CD1c-positive myeloid dendritic cell (primary cell): ENCODE results near the gene ITGA5.

Experiments used
- DNase-seq: peaks from one replicate; pipeline ENCODE4 v3.0.0-alpha.2; 2016; ENCODE audit errors: extremely low spot score

The ITGA5 gene

GRCh38 chr12:54389134-54389508, 29.9 kb downstream of the ITGA5 start:
- no peak for DNase-seq

DNA sequence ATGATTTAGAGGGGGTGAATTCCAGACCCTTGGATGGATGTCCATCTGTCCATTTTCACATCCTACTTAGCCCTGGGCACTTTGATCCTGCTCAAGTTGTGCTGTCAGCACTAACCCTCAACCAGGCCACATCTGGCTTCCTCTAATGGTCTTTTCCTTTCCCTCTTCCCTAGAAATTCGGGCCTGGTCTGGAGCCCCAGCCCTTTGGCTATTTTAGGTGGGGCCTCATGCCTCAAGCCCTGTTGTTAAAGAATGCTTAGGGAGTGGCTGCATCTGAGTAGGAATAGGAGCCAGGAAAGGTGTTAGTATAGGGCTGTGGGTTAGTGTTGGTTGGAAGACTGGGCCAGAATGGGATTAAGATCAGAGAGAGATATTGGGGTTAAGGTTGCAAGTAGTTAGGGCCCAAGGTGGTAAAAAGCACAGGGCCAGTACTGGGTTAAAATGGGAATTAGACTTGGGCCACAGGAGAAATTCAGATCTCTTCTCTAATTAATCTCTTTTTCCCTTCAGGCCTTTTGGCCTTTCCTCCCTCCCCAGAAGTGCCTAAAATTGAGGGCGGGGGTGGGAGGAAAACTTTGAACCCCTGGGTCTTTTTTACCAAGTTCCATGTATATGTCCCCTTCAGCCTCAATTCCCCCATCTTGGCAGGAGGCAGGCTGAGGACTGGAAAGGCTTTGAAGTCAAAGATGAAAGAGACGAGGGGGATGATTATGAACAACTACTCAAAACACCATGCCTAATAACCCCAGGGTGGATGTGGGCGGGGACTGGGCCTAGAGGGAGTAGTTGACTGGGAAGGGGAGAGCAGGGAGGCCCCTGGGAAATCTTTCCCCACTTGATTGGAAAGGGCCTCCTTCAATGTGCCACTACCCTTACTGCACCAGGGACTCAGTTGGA, 30.6 kb downstream of the ITGA5 start:
- DNase-seq, result no peak

GRCh38 chr12:54387114-54387467, 32.0 kb downstream of the ITGA5 start:
- DNase-seq, result no peak

DNA sequence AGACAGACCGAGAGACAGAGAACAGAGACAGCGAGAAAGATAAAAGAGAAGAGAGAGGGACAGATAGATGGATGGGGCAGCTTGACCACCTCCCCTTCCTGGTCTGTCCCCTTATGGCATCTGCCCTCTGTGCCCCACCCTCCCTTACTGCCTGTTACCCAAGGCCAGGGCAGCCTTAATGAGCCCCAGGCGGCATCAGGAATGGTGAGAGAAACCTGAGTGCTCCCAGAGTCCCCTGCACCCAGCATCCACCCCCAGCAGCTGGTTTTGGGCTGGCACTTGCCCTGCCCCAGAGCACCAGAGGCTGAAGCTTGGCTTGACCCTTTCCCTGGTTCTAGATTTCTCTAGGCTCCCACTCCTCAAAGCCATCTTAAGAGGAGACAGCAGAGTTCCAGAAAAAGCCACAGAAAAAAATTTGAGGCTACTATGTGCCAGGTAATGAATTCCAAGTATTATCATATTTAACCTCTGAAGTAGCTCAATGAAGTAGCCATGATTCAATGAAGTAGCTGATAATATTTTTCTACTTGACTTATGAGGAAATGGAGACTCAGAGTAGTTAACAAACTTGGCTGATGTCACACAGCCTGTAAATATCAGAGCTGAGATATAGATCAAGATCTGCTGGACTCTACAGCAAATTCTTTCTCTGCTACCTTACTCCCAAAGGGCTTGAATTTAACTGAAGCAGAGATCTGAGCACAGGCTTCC, 32.5 kb downstream of the ITGA5 start:
- DNase-seq, result no peak

GRCh38 chr12:54385251-54385914, 33.7 kb downstream of the ITGA5 start:
- DNase-seq, result peak; percentile 89

- peak; percentile 95 for DNase-seq
Observed at GRCh38 chr12:54384591-54385041, 34.5 kb downstream of the ITGA5 start, which contains the start of gene ZNF385A. Gene ZNF385A (minus strand): TSS chr12:54384733. CDS start chr12:54384514, 219 bp downstream.

GRCh38 chr12:54383041-54383609, 35.9 kb downstream of the ITGA5 start:
- peak; percentile 95 for DNase-seq

- DNase-seq, result no peak
Observed at GRCh38 chr12:54381136-54381535, 37.9 kb downstream of the ITGA5 start.

GRCh38 chr12:54379398-54380201, 39.5 kb downstream of the ITGA5 start:
- DNase-seq, result peak; percentile 91

DNA sequence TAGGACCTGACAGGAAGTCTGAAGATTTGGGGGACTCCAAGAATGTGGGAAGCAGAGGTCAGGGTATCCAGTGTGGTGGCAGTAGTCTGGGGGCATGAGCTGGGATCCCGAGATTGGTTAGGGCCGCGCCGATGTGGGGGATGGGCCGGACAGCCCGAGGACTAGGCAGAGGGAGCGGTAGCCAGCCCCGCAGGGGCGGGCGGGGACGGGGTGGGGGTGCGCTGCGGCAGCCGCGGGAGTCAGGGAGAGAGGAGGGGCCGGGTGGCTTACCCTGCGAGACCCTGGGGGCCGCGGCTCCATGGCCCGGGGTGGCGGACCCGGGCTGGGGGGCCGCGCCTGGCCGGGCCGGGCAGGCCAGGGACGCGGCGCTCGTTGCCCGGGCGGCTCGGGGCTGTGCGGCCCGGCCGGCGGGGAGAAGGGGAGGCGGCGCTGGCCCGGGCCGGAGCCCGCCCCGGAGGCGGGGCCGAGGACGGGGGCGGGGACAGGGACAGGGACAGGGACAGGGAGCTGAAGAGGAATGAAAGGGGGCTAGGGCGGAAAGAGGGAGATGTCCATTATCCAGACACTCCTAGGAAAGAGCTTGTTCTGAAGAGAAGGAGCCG, 40.2 kb downstream of the ITGA5 start:
- DNase-seq, result no peak

DNA sequence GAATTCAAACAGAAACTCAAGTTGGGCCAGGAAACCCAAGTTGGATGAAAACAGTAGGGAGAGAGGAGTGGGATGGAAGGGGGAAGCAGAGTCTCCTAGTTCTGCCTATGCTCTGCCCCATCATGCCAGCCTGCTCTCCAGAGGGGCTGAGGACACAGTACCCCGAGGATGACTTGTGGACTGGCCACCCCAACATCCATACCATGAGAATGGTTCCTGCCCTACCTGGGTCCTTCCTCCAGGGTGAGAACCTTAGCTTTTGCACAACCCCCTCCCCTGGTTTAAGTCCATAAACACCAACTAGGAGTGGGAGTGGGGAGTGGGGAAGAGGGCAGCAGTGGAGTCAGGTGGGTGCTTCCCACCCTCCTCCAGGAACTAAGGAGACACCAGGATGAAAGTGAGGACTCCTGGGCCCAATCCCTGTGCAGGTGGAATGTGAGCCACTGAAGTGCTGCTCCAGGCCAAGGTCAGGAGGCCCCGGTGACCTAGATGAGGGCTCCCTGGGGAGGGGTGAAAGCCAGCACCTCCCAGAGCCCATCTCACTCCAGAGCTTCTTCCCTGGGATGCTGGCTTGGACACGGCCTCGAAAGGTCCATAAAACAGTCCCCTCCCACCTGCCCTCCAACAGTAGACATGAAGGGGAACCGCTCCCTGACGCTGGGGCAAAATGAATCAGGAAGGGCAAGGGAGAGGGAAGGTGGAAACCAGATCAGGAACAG, 41.1 kb downstream of the ITGA5 start:
- no peak for DNase-seq

DNA sequence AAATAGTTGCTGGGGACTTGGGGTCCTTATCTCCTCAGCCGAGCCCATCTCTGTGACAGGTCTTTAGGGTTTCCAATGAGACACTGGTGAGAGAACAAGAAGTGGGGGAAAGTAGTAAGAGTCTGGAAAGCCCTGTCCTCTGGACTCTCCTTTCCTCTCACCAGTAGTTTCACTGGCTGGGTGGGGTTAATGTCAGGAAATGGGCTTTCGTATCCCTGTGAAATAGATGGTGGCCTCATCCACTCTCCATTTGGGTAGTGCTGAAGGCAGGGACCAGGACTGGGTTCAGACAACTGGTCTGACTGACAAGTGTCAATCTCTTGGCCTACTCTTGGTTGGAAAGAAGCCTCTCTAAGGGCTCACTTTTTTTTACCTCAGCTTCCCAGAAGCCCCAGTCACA, 42.1 kb downstream of the ITGA5 start:
- no peak for DNase-seq

- no peak for DNase-seq
Observed at GRCh38 chr12:54376596-54376995, 42.5 kb downstream of the ITGA5 start.

DNA sequence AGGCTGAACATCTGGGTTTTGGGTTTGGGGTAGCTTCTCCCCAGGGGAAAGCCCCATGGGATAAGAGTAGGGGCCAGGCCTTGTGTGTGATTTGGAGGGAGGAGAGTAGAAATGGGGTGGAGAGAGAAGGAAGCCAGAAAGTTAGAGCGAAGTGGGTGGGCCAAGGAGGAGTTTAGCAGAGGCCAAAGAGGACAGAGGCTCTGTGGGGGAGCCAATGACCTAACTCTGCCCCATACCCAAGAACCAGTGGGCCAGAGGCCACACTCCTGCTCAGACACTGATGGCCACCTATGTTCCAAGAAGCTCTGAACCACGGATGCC, 43.8 kb downstream of the ITGA5 start:
- no peak for DNase-seq

- no peak for DNase-seq
Observed at GRCh38 chr12:54374562-54375258, 44.4 kb downstream of the ITGA5 start.

DNA sequence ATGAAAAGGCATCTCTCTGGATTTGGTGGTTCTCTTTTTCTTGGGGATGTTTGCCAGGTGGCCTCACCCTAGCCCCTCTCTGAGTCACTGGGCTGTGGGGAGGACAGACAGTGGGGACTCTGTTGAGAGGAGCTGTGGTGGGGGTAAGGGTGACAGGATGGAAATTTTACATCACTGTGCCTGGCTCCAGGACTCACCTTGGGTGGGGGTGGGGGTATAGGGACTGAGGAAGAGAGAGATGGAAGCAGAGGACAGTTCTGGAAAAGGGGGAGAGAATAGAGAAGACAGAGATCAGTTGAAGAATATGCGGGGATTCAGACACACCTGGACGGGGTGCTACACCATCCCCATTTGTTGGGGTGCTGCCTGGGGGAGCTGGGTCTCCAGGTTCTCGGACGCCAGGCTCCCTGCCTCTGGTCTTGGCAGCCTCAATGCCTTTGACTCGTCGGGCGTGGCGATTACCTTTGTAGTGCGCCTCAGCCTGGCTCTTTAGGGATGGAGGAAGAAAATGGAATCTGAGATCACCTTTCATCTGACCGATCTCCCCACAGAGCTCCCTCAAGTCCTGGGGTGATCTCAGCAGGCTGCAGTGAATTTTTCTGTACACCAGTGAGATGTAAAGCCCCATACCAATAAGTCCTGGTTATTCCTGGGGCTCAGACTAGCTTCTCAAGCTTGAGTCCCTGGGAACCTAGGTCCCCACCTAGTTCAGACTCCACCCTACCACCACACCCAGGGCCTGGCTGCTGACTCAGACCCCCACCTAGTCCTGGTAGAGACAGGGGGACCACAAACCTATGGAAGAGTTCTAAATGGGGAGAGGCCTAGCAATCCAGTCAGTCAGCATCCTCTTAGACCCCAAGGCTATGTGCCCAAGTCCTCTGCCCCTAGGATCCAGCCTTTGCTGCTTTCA, 45.2 kb downstream of the ITGA5 start:
- no peak for DNase-seq

DNA sequence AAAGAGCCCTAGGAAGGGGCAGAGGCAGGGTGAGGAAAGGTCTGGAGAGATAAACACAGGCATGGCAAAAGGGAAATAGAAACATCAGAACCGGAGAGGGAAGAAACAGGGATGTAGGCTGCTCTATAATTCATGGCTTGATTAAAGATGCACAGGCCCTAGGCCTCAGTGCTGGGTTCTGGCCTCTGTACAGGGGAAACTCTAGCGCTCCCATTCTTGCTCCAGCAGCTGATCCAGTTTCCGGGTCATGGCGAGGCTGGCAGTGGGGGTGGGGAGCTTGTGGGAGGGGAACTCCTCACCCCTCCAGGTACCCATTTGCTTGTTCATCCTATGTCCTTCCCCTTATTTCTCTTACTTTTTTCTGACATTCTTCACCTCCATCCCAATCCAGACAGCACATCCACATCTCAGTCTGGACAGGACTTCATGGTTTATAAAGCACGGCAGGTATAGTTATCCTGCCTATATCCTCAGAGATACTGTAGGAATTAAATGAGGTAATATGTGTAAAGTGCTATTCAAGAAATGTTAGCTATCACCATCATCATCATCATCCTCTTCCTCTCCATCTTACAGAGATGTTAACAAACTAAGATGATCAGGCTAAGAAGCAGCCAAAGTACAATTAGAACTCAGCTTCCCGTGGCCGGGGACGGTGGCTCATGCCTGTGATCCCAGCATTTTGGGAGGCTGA, 46.8 kb downstream of the ITGA5 start:
- no peak for DNase-seq
